GM19351 (cell line): ENCODE results near the gene EXOC1L.
"Not testable (repeated sequence)": the region's sequence is repeated elsewhere in the genome, so short reads cannot be mapped to it uniquely, and the experiment has no call there.

Experiments used
- ATAC-seq: cut with Tn5 transposase; IDR thresholded peaks from one replicate; pipeline ENCODE4 v1.9.1; 2021; ENCODE audit warnings: mild to moderate bottlenecking, moderate library complexity; ENCODE audit not compliant: unreplicated experiment

The EXOC1L gene

DNA sequence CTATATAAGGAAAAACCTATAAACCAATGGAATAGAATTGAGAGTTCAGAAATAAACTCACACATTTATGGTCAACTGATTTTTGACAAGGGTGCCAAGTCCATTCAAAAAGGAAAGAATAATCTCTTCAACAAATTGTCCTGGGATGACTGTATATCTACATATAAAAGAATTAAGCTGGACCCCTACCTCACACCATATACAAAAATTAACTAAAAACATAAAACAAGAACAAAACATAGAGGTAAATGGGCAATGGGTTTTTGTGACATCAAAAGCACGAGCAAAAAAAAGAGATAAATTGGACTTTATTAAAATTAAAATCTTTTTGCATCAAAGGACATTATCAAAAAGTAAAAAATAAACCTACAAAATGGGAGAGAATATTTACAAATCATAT, 18.3 kb downstream of the EXOC1L start:
- no peak for ATAC-seq

DNA sequence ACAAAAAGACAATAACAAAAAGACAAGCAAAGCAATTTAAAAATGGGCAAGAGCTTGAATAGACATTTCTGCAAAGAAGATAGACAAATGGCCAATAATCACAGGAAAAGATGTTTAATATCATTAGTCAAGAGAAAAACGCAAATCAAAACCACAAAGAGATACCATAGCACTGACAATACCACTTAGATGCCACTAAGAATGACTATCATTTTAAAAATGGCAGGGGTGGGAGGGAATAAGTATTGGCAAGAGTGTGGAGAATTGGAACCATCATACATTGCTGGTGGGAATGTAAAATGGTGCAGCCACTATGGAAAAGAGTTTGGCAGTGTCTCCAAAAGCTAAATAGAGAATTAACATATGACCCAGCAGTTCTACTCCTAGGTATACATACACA, 18.8 kb downstream of the EXOC1L start:
- ATAC-seq = no peak

DNA sequence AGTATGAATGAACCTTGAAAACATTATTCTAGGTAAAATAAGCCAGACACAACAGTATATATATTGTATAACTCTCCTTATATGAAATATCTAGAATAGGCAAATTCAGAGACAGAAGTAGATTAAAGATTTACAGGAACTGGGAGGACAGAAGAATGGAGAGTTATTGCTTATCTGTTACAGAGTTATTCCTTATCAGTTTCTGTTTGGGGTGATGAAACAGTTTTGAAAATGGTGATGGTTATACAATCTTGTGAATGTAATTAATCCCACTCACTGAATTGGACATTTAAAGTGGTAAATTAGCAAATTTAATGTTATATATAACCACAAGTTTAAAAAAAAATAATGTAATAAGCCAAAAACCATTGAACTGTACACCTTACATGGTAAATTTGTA, 19.4 kb downstream of the EXOC1L start:
- ATAC-seq = no peak

DNA sequence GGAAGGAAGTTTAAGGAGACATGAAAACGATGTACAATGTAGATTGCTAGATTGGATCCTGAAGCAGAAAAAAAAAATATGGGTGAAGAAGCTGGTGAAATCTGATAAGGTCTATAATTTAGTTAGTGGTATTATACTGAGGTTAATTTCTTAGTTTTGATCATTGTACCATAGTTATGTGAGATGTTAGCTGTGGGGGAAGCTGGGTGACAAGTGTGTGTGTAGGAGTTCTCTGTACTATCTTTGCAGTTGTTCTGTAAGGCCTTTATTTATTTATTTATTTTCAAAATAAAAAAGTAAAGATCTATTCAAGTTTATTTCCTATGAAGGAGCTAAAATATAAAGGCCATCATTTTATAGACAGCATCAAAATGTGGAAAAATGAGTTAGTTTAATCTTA, 21.4 kb downstream of the EXOC1L start:
- ATAC-seq = no peak

DNA sequence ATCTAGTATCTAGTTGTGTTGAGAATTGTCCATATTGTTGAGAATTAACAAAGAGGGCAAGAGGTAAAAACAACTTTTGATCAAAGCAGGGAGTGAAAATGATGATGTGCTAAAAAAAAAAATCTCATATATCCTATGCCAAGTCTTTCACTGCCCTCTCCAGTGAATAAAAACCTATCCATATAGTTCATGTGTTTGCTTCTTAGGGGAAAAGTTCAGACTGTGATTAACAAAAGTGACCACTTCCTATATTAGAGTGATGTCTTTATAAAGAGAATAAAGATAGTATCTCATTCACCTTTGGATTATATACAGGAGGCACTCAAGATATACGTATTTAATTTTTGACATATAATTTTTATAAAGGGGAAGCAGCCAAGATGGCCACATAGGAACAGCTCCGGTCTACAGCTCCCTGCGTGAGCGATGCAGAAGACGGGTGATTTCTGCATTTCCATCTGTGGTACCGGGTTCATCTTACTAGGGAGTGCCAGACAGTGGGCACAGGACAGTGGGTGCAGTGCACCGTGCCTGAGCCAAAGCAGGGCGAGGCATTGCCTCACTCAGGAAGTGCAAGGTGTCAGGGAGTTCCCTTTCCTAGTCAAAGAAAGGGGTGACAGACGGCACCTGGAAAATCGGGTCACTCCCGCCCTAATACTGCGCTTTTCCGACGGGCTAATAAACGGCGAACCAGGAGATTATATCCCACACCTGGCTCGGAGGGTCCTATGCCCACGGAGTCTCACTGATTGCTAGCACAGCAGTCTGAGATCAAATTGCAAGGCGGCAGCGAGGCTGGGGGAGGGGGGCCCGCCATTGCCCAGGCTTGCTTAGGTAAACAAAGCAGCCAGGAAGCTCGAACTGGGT, 22.0 kb downstream of the EXOC1L start:
- not testable (repeated sequence) for ATAC-seq

DNA sequence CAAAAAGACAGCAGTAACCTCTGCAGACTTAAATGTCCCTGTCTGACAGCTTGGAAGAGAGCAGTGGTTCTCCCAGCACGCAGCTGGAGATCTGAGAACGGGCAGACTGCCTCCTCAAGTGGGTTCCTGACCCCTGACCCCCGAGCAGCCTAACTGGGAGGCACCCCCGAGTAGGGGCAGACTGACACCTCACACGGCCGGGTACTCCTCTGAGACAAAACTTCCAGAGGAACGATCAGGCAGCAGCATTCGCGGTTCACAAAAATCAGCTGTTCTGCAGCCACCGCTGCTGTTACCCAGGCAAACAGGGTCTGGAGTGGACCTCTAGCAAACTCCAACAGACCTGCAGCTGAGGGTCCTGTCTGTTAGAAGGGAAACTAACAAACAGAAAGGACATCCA, 22.7 kb downstream of the EXOC1L start:
- not testable (repeated sequence) for ATAC-seq

DNA sequence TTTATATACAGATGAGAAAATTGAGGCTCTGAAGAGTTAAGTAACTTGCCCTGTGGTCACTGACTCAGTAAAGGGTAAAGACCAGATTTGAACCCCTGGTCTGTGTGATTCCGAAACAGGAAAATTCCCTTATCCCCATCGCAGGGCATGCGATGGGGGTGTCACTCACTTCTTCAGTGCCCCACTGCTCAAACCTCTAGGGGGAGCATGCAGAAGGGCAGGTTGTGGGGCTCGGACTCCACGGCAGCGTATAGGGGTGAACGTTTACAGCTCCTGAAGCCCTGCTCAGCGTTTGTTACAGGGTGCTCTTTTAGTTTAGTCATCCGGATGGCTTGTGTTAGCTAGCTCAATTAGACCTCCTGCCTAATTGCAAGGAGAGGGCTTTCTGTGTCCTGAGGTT, 30.1 kb downstream of the EXOC1L start:
- ATAC-seq = no peak

DNA sequence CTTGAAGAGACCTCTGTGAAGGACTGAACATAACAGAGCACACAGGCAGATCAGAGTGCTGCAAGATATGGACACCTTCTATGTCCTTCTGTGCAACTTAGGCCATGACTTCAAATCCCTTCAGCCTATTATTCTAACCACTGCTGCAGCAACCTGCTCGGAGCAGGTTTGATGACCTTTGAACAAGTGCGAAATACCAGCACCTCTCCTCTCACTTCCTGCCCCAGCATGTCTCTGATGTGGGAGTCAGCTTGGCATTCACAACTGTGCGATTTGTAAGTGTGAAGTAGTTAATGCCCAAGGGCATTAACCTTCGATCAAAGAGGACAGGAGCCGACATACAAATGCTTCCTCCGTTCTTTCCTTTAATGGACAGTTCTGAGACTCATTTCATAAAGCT, 32.3 kb downstream of the EXOC1L start:
- ATAC-seq = no peak

DNA sequence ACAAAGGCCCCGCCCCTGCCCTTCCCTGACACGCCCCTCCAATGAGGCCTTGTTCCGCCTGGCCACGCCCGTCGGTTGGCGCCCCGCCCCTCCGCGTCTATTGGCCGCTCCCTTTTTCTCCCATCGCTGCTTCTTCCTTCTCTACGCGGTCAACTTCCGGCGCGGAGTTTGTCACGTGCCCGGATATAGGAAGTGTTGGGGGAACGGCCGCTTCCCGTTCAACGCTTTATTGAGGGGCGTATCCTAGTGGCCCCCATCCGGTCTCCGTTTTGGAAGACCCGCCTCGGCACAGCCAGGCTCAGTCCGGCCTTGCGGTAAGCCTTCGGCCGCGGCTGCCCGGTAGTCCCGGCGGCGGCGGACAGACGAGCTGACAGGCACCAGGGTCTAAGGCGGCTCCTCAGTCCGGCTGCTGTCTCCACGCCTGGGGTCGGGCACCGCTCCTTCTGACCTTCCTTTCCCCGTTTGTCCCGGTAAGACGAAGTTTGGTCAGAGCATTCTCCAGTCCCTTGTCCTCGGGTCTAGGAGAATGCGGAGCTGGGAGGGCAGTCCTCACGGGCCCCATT, 34.0 kb downstream of the EXOC1L start, which contains the start of gene EXOC1:
TSS of gene EXOC1 (plus strand) at position 165 of the 563 bp plus-strand sequence. CDS start 4,676 bp downstream, outside the sequence.
- ATAC-seq = peak; percentile 97

DNA sequence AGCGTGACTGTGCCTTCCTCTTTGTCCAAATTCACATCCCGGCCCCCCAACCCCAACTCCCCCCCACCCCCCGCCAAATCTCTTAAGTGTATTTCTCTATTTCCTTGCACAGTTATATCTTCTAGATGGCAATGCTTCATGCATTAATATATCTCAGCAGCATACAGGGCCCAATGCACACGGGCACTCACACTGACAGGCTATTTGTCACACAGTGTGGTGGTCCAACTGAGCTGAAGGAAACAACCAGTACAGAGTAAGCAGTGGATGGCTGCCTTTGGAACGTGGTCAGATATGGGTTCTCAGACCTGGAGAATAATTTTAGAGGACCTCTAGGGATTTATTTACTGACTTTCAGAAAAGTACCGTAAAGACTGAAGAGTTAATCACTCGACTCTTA, 34.5 kb downstream of the EXOC1L start:
- ATAC-seq = peak; percentile 14

DNA sequence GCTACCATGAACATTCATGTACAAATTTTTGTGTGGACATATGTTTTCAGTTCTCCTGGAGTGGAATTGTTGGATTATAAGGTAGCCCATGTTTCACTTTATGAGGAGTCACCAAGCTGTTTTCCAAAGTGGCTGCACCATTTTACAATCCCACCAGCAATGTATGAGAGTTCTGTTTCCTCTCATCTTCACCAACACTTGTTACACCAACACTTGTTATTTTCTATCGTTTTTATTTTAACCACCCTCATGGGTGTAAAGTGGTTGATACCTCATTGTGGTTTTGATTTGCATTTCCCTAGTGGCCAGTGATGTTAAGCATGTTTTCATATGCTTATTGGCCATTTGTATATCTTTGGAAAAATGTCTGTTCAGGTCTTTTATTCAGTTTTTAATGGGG, 38.0 kb downstream of the EXOC1L start:
- ATAC-seq = no peak

DNA sequence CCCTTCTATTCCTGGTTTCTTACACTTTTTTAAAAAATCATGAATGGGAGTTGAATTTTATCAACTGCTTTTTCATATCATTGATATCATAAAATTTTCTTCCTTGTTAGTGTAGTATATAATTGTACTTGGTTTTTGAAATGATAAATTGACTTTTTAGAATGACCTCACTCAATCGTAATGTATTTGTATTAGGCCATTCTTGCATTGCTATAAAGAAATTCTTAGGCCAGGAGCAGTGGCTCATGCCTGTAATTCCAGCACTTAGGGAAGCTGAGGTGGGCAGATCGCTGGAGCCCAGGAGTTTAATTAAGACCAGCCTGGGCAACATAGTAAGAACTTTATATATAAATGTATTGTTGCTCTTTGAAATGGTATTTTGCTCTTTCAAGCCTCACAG, 40.1 kb downstream of the EXOC1L start:
- ATAC-seq = no peak

DNA sequence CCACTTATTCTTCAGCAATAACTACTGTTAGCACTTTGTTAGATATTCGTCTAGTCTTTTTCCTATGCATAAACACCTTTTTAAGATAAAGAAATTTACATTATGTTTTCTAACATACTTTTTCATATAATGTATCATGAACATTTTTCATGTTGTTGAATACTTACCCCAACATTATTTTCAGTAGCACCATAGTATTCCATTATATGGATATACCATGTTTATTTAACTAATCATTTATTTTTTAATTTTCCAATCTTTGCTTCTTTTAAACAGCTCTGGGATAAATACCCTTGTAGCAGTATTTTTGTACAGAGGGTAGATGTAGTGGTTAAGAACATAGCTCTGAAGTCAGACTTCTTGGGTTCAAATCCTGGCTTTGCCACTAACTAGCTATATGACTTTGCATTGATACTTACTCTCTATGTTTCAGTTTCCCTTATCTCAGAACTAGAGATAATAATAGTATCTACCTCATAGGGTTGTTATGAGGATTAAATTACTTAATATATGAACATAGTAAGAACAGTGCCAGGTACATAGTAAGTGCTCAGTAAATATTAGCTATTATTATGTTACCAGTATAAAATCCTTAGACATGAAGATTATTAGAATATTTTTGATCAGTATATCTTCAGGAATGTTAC, 45.1 kb downstream of the EXOC1L start:
- no peak for ATAC-seq

DNA sequence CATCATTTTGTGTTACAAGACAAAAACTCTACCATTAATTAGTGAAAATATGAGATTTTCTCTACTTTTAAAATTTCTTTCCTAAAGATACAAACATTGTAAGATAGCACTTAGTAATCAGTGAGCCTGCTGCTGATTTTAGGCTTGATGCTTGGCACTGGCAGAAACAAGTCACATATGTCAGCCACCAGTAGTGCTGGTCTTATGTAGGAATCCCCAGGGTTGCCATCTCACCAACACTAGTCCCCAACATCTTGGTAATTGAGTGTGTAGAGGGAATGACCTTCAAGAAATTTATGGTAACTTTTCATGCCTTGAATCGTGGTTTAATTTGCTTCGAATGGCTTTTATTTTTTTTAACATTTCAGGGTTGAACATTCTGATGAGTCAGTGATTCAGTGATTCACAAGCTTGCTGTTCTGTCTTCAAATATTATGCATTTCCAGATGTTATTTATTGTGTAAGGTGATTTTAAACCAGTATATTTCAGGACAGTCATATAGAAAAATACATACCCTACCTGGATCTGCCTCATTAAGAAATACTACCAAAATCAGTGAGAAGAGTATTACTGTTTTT, 45.7 kb downstream of the EXOC1L start:
- ATAC-seq = no peak

DNA sequence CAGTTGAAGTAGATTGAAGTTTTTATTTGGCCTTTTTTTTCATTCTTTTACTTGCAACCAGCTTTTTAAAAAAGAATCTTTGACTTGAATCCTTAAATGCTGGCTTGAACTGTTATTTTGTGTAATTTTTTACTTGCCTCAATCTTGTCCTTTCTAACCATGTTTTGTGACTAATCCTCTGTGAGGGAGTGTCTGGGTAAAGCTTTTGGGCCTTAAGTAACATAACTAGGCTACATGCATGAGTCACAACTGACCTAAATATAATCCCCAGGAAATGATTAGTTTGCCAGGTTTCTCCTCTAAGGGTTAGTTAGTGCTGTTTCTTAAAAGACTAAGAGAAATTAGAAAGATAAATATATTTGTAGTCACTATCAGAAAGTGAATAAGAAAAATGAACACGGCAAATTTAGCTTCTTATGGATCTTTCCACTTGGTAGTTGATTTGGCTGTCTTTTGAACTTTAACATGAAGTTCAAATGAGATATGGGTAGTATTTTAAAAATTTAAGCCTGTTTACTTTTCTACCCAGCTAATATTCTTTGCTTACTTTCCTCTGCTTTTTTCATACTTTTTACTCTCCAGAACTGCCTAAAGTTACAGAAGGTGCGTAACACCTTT, 46.8 kb downstream of the EXOC1L start:
- peak; percentile 89 for ATAC-seq

DNA sequence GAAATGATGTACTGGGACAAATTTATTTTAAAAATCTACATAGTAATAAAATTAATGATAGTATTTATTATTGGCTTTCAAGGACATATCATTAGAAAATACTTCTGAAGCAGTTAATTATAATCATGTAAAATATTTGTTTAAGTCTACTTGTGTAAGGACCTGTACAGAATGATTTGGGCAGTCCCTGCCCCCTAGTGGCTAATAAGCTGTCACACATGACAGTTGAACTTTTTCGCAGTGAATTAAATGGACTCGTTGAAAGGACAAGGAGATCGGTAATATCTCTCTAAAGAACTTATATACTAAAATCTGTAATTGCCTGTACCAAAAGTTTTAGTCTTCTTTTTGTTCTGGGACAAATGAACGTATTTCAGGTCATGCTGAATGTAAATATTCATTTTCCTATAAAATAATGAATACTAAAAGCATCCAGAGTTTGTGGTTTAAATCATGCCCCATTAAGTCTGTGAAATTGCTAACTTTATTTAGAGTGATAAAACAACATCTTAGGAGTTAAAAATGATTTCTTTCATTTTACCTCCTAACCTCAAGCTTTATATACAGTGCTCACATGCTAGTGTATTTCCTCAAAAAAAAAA, 47.5 kb downstream of the EXOC1L start:
- peak; percentile 76 for ATAC-seq

DNA sequence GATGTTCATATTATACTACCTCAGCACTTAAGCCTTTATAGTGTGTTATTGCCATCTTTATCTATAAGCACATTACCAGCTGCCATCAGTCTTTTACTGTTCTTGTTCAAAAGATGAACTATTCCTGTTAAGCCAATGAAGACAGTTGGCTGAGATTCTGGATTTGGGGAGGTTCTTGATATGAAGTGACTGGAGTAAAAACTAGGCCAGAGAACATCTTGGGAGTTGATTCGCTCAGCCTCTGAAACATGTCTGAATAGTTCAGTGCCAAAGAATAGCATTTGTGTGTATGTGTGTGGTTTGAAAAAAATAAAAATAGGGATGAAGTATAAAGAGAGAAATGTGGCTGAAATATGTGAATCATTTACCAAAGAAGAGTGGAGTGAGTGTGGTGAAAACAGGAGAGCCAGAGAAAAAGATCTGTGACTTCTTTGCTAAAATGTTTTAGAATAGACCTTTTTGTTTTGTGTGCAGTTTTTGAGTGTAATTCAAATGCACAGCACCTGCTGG, 49.0 kb downstream of the EXOC1L start:
- no peak for ATAC-seq

DNA sequence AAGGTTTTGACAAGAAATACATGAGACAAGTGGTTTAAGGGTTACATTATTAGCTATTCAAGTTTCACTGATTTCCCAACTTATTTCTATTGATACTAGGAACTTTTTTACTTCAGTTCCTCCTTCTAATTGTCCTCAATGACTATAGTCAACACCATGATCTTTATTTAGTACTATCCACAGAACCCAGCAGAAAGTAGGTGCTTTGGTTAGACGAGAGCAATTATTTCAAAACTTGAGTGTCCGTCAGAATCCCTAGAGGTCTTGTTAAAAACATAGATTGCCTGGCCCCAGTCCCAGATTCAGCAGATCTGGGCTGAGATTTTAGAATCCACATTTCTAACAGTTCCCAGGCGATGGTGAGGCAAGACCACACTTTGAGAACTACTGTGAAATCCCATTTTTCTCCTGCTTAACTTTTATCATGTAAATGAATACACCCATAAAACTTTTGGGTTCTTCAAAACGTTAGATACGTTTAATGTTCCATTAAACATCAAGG, 51.8 kb downstream of the EXOC1L start:
- no peak for ATAC-seq

DNA sequence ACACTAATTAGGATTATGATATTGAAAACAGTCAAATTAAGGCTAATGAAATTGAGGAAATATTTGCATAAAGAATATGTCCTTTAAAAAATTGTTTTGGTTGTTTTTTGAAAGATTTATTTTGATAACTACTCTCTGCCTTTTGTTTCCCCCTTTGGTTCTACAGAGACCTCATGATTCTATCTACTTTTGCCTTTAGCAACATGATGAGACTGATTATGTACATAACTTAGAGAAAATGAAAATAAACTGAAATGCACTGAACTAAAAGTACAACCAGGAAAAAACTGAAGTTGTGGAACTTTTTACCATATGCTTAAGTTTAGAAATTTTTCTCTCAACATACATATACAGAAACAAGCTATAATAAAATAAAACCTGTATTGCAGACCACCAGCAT, 55.2 kb downstream of the EXOC1L start:
- no peak for ATAC-seq

DNA sequence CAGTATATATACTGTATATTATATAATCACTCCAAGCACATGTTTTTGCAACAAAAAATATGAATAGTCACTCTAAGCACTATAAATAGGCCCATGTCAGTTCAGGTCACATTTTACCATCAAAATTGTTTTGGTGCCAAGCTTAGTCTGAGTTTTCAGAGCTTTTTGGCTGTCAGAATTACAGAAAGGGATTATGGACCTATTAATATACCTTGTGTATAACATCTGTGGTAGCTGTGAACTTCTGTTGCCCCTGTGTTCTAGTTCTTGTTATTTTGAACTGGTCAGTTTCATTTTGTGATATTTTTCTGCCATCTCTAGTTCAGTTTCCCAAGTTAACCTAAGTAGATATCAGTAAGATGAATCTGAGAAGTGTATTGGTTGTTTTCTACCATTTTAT, 56.8 kb downstream of the EXOC1L start:
- ATAC-seq = no peak
